Stimulated activated CD4-positive, alpha-beta T cell treated with anti-CD3 and anti-CD28 coated beads, Interleukin-1b, Interleukin-23, amount 100 ng/mL, for 1 hour (primary cell): Measurements from ENCODE around the gene BRD2.

ENCODE experiments used
- DNase-seq, 2 donors: peaks; one replicate each; pipeline ENCODE4 v3.0.0-alpha.2; 2020; ENCODE audit warnings: low read depth in 2 of 2

The BRD2 gene

DNA sequence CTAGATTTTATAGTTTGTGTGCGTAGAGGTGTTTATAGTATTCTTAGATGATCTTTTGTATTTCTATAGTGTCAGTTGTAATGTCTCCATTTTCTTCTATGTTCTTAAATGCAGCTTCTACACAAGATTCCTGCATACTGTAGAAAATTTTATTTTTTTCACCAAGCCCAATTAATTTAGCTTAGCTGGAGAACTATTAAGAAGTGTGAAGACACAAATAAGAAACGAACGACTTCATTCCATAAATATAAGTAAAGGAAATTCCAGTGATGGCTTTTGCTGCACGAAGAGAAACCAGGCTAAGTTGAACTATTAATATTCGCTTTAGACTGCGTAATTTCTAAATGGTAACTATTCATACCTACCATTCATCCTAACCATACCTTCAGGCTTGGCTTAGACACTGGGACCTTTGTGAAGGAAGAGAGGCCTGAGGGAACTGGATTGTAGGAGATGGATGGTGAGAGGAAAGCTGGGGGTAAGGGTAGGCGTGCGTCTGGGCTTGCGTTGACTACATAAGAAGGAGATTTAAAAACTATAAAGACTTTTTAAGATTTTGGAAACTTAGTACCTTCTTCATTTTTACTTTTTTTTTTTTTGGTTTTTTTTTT lies 25.1 kb downstream of the BRD2 start:
- no peak for DNase-seq

DNA sequence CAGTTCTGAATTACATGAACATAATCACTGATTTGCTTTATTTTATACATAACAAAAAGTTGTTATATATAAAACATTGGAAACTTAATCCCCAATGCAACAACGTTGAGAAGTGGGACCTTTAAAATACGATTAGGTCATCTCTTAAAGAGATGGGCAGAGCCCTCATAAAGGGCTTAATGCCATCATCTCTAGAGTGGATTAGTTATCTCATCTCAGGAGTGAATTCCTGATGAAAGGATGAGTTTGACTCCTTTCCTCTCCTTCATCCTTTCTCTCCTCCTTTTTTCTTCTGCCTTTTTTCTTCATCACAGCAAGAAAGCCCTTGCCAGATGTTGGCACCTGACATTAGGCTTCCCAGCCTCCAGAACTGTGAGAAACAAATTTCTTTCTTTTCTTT lies 27.1 kb downstream of the BRD2 start:
- DNase-seq: no peak

DNA sequence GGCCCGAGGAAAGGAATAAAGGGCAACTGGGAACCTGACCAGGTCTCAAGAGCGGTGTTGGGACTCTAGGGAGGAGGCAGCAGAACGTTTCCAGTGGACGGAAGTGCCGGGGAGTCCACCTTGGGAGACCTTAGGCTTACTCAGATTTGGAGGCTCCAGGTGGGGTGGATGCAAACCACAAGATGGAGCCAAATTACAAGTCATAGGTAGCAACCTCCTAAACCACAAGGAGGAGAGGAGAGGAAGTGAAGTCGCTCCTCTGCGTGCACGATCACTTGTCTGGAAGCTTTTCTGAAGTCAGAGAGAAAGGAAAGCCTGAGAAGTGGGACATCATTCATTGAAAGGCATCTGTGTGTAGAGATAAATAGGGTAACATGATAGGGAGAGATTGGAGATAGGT lies 31.7 kb downstream of the BRD2 start:
- no peak for DNase-seq

DNA sequence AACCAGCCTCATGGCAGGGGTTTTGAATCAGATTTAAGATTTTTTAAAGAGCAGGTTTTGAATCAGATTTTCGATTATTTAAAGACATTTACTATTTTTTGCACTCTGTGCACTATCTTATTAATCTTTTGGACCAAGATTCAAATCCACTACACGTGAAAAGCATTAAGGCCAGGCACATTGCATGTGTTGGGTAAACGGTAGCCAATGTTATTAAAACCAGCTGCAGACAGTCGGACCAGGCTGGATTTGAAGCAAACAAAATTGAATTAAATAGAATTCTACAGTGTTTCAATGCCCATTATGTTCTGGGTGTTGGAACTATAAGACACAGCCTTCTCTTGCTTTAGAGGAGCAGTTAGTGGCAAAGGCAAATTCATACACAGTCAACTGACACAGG lies 33.3 kb downstream of the BRD2 start:
- DNase-seq: no peak

DNA sequence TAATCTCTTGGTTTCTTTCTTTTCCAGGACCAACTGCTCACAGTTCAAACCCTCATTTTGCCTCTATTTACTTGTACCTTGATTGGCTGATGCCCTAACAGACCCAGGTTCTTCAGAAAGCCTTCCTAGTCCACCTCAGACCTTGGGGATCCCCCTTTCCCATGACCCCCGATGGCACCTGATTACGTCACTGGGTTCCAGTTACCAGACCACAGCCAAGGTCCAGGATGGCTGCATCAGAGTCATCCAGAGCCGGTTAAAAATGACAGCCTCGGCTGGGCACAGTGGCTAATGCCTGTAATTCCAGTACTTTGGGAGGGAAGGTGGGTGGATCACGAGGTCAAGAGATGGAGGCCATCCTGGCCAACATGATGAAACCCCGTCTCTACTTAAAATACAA lies 36.5 kb downstream of the BRD2 start:
- DNase-seq: no peak

DNA sequence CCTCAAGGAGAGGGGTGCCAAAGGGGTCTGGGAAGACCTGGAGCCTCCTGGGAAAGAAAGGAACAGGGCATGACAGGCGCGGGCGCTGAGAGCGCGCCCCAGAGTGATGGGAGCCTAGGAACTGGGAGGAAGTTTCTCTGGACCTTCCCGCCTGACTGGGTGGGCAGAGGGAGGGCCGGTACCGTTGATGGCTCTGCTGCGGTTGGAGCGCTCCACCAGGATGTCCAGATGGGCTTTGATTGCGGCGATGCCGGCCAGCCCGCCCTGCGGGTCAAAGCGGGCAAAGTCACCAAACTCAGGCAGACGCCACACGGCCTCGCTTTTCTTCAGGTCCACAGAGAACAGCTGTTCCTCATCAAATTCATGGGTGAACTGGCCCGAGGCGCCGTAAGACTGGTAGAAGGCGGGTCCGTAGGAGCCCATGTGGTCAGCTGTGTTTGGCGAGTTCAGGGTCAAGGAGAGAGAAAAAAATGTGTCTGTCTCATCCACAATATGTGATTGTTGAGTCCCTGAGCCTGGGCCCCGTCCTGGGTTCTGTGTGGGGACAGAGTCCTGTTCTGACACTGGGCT lies 39.5 kb downstream of the BRD2 start:
- no peak for DNase-seq

DNA sequence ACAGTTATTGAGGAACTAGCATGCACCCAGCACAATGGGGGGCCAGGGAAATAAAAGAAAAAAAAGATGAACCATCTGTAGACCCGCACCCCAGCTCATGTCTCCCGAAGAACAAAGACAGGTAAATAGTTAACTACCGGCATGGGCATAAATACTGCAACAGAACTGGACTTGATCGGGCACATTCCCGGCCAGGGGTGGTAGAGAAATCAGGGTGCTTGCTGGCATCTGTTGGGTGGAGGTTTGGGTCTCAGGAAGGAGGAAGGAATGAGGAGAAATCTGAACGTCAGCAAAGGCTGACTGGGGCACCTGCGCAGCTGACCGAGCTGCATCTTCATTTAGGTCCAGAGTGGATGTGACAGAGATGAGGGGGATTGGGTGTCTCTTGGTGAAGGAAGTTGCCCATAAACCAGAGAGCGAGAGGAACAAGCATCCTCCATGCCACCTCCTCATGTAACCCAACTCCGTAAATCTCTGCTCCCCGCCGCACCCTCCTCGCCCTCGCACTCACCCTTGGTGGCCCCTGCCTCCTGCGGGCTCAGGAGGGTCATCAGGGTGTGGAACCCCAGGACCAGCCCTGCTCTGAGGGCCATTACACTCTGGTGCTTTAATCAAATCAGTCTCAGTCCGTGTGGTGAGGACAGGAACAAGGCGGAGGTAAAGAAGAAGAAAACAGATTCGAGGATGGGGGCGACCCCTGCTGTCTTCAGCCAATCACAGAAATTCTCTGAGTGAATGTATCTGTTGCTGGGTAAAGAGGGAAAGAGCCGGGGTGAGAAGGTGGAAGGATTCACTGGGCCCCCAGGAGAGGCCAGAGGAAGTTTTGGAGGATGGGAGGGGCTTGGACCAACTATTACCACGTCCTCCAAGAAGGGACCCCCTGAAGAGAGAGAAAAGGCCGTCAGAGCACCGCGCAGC lies 40.8 kb downstream of the BRD2 start, which contains the start of gene HLA-DOA:
Gene HLA-DOA, minus strand, starts transcription at position 648 of the 918 bp plus-strand sequence.
- no peak for DNase-seq

DNA sequence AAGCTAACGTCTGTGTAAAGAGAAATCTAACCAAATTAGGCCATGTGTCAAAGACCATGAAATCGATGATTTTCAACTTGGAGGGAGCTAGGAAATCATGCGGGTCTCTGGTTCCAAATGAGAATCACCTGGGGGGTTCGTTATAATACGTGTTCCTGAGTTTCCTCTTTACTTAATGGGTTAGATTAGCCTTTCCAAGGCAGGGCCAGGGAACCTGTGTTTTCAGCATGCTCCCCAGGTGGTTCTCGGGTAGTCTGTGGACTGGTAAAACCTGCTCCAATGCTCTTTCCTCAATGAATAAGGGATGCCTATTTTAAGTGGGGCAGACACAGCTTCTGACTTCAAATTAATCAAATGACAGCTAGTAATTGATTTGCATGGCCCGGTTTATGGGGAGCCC lies 42.0 kb downstream of the BRD2 start:
- DNase-seq: no peak

DNA sequence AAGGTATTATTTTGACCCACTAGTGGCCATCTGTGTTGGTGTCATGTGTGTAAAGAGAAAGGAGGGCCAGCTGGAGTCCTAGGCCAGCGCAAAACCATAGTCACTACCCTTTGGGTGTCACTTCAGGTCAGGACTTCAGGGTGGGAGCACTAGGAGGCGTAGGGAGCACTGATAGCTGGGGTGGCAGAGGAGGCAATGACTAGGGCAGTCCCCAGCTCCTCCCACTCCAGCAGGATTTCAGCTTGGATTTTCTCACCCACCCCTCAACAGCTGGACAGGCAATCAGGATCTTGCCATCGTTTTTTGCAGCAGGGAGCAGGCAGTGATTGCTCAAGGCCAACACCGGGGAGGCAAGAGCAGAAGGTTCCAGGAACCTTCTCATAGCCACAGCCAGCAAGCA lies 45.2 kb downstream of the BRD2 start:
- no peak for DNase-seq

DNA sequence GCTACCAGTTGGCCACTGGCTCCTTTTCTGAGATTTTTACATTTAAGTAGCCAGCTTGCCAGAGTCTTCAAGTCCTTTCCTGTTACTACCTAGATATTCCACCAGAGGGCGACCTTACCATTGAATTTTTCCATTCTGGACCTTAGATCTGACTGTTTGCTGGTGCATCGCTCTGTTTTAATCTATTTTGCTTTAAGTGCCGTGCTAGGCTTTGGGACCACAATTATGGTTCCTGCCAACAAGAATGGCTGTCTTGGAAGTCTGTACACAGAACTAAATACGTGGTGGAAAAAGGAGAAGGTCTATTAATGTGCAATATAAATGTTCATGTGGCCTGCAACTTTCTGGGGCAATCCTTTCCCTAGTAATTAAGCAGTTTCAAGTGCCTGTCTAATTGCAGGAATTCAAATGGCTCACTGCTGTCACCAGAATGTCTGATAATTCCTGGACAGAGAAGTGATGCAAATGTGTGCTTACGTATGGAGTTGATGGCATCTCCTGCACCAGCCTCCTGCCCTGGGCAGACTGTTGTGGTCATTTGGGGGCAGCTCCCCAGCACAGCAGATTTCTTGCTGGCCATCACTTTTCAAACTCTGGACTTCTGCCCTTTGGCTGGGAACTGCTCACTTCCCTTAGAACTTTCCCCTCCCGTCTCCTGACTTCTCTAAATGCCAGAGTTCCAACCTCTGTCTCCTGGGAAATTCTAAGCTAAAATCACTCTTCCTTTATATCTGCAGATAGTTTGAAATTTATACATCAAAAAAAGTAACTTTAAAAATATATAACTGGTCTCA lies 46.6 kb downstream of the BRD2 start:
- no peak for DNase-seq

DNA sequence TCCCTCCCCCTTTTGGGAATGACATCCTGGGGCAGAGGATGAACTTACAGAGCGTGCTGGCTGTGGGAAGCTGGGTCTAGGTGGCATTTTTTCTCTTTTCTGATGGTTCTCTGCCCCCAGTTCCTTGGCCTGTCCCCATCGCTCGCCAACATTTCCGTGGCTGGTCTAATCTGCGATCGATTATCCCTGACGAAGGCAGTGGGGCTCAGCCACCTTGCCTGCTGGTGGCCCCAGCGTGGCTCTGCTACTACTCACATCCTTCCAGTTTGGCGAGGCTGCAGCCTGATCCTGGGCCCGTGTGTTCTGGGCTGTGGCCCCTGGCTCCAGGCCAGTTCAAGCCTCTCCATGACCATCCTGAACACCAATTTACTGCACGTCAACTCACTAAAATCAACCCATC lies 47.4 kb downstream of the BRD2 start:
- no peak for DNase-seq

DNA sequence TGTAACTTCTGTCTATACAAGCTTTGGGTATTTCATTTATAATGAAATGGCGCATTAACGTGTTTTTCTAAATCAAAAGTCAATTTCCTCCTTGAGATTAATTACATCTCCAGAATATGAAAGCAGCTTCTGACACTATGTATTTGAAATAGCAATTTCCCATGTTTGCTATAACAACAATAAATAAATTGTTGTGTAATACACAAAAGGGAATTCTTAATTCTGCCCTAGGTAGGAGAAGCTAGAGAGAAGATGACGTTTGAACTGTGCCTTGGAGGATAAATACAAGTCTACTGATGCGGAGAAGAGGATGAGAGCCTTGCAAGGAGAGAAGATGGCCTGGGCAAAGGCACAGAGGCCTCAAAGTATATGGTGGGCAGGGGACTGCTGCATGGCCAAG lies 48.6 kb downstream of the BRD2 start:
- DNase-seq: no peak

DNA sequence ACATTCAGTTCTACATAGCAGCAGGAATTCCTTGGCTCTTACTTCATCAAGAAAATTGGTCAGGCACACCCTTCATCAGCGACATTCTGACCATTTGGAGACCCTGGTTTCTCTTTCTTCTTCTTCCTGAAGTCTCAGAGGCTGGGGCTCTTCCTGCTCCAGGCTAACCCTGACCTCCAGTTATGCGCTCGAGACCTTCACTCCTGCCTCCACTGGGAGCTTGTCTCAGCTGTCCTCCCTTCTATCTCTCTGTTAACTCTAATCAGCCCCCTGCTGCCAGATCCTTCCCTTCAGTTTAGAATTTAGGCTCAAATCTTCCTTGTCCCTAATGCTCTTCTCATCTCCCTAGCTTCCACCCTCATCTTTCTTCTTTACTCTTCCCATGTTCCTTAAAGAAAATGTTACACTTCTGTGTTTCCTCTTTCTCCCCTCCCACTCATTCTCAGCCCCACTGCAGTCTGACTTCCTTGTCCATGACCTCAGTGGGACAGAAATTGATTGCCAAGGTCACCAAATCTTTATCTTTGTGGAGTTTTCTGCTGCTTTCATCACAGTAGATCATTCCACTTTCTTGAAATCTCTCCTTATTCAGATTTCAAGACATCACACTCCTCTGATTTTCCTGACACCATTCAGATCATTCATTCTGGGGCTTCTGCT lies 49.4 kb downstream of the BRD2 start:
- no peak for DNase-seq

DNA sequence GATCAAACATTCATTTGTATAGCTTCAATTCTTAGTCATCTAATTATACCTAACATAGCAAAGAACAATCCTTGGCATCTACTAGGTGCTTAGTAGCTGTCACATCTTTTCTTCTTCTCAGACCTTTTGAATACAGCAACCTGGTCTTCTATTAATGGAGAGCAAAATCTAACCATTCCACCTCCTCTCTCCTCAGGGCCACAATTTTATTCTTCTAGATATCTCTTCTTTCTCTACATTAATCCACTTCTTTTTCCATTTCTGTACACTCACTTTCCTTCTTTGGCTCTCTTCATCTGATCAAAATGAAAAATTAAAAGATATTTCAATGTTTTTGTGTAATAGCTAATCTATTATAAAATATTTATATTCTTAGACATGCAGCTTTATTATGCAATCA lies 50.0 kb downstream of the BRD2 start:
- DNase-seq: no peak

DNA sequence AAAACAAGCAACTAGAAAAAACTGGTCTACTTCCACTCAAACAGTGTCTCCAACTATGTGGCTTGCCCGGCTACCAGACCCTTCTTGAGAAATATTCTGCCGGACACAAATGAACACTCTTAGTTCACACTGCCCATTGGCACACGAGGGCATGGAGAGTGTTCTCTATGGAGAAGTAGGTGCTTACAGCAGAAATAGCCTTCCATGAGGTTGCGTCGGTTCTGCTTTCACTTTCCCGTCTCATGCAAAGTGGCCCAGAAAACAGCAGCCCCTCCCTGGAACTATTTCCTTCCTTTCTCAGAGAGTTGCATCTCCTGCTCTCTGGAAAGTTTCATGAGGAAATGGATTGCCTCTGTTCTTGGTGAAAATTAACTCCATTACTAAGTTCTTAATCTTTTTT lies 50.5 kb downstream of the BRD2 start:
- DNase-seq: no peak

DNA sequence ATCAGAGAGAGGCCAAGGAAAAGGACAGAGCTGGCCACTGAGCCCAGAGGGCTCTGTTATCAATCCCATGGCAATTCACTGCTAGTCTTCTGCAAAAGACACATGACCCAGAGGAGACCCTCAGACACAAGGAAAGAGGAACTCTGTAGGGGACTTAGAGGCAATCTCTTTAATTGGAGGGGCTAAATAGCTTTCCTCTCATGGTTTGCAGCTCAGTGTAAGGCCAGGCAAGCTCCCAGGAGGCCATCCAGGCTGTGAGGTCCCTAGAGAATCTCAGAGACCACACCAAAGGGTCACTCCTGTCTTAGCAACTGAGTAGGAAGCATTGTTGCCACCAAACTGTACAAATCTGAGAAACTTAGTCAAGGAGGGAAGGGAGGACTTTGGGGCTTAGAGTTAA lies 51.0 kb downstream of the BRD2 start:
- no peak for DNase-seq

DNA sequence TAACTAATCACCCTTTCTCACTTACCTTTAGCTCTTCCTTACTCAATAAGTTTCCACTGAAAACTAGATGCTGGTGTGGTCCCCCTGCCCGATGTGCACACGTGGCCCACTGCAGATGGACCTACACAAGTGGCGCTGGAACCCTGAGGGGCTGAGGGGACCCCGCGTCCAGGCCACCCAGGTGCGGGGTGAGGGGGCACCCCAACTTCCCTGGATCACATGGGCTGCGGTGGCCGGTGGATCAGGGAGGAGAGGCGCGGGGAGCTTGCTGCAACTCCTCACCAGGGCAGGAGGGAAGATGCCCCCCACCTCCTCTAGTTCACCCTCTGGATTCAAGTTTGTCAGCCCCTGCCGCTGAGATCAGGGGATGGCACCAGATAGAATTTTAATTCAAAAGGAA lies 53.5 kb downstream of the BRD2 start:
- no peak for DNase-seq

DNA sequence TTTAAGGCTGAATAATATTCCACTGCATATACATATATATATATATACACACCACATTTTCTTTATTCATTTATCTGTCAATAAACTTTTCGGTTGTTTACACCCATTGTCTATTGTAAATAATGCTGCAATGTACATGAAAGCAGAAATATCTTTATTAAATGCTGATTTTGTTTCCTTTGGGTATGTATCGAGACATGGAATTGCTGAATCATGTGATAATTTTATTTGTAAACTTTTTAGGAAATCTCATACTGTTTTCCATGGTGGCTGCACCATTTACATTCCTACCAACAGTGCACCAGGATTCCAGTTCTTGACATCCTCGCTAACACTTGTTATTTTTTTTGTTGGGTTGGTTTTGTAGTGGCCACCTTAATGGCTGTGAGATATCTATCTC lies 55.1 kb downstream of the BRD2 start:
- no peak for DNase-seq

DNA sequence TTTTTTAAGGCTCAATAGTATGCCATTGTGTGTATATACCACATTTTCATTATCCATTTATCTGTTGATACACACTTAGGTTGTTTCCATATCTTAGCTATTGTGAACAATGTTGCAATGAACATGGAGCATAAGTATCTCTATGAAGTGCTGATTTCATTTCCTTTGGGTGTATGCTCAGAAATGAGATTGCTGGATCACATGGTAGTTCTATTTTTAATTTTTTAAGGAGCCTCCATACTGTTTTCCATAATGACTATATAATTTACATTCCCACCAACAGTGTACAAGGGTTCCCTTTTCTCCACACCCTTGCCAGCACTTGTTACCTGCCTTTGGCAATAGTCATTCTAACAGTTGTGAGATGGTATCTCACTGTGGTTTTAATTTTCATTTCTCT lies 56.1 kb downstream of the BRD2 start:
- DNase-seq: no peak

DNA sequence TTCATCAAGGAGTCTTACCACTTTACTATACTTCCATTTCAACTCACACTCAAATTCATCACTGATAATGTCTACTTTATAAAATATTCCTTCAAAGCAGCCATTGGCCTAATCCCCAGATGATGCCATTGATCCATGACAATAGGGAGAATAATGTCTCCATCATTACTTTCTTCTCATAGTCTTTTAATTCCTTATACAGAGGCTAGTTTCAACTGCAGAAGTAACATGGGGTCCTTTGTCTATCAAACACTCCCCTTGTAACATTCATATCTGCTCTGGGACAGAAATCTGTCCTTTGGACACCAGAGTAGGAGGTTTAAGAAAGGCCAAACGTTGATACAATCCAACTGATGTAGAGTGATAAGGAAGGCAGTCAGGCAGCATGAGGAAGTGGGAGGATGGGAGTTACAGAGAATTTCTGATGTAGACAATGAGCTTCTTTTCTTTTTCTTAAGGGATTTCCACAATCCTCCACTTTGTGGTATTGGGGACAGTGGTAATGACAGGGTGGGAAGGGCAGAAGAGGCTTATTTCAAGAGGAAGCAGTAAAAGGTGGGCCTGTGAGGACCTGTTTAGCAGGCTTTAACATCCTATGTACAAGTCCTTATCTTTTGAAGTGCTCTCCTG lies 59.9 kb downstream of the BRD2 start:
- DNase-seq: no peak
